GM23248 (cell line): ENCODE results near the gene C10orf105.

ENCODE experiments used
- EZH2 ChIP-seq: fragments of 200-600 bp; sonication (generic); IDR thresholded peaks from 2 replicates; pipeline ENCODE4 v1.6.1; 2018; ENCODE audit warnings: antibody characterized with exemption, mild to moderate bottlenecking; ENCODE audit not compliant: insufficient read depth, poor library complexity, severe bottlenecking
- EZH2phosphoT487 ChIP-seq: fragments of 200-600 bp; sonication (generic); IDR thresholded peaks from 2 replicates; pipeline ENCODE4 v1.6.1; 2018; ENCODE audit warnings: antibody characterized with exemption, moderate library complexity, mild to moderate bottlenecking, low read depth; ENCODE audit not compliant: insufficient read depth

DNA sequence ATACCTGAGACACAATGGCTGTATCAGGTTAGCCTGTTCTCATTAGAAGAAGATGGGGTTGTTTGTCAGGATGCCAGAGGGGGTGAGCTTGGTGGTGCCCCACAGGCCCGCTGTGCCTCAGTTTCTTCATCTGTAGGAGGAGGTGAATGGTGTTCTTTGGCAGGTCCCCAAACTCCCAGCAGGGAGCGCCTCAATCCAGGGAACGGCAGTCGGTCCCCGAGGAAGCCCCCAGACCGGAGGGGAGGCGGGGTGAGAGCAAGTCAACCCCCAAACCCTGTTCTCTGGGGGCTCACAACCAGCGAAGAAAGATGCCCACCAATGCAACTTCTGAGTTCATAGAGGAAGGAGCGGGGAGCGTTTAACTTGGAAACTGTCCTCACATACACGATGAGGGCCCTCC is 16.0 kb downstream of the C10orf105 start:
- TF ChIP-seq EZH2 (no peak), EZH2phosphoT487 (no peak)
